HepG2 (cell line): Measurements from ENCODE around the gene GATAD2B. TPM values are rescaled to one million over a fixed set of nuclear protein-coding genes. Genes with fewer than 3 reads are reported as not detected.
A peak's percentile ranks its signal among the peaks of the same experiment; 100 is the strongest.

ENCODE experiments used
- CHD4 ChIP-seq: fragments of 200-600 bp; sonication (generic); IDR thresholded peaks from 2 replicates; pipeline ENCODE4 v1.7.0; 2017; ENCODE audit warnings: mild to moderate bottlenecking, low read length, borderline replicate concordance
- FOSL2 ChIP-seq: sonication (generic); formaldehyde crosslinking; IDR thresholded peaks from 2 replicates; pipeline ENCODE4 v1.4.0; 2020; ENCODE audit warnings: missing genetic modification reagents
- HDAC2 ChIP-seq: sonication (generic); formaldehyde crosslinking; IDR thresholded peaks from 2 replicates; pipeline ENCODE4 v1.4.0; 2020; ENCODE audit warnings: missing genetic modification reagents
- KMT2B ChIP-seq: IDR thresholded peaks from 2 replicates; pipeline ENCODE4 v1.6.1; 2016; ENCODE audit warnings: missing genetic modification reagents, missing compliant biosample characterization
- NONO ChIP-seq, 2 experiments: fragments of 450-650 bp in 1 of 2; sonication (generic) in 1 of 2; formaldehyde crosslinking in 1 of 2; IDR thresholded peaks in 1 of 2; conservative IDR thresholded peaks in 1 of 2; 2 replicates each; pipeline versions ENCODE4 v1.6.1 to v1.8.0; 2017 to 2022; ENCODE audit warnings: mild to moderate bottlenecking in 1 of 2, missing genetic modification reagents in 1 of 2, moderate library complexity in 1 of 2
- NR3C1 ChIP-seq: sonication (generic); formaldehyde crosslinking; IDR thresholded peaks from 2 replicates; pipeline ENCODE4 v1.4.0; 2020; ENCODE audit warnings: missing genetic modification reagents
- PRDM15 ChIP-seq: sonication (generic); formaldehyde crosslinking; IDR thresholded peaks from 2 replicates; pipeline ENCODE4 v1.4.0; 2020; ENCODE audit warnings: missing genetic modification reagents
- SNAPC4 ChIP-seq: sonication (generic); formaldehyde crosslinking; IDR thresholded peaks from 2 replicates; pipeline ENCODE4 v1.4.0; 2020; ENCODE audit warnings: mild to moderate bottlenecking, missing genetic modification reagents
- SRY ChIP-seq: sonication (generic); formaldehyde crosslinking; IDR thresholded peaks from 2 replicates; pipeline ENCODE4 v1.8.0; 2022; ENCODE audit warnings: mild to moderate bottlenecking, missing genetic modification reagents
- TIGD3 ChIP-seq: sonication (generic); formaldehyde crosslinking; IDR thresholded peaks from 2 replicates; pipeline ENCODE4 v1.5.1; 2020; ENCODE audit warnings: mild to moderate bottlenecking, missing genetic modification reagents, borderline replicate concordance
- TOPORS ChIP-seq: sonication (generic); formaldehyde crosslinking; IDR thresholded peaks from 2 replicates; pipeline ENCODE4 v1.8.0; 2023; ENCODE audit warnings: mild to moderate bottlenecking, missing genetic modification reagents
- TRIM22 ChIP-seq: fragments of 450-650 bp; IDR thresholded peaks from 2 replicates; pipeline ENCODE4 v1.6.1; 2017
- ZFX ChIP-seq: sonication (generic); formaldehyde crosslinking; IDR thresholded peaks from 2 replicates; pipeline ENCODE4 v1.4.0; 2020; ENCODE audit warnings: mild to moderate bottlenecking, low read depth, missing genetic modification reagents, moderate library complexity
- ZNF383 ChIP-seq: sonication (generic); formaldehyde crosslinking; IDR thresholded peaks from 2 replicates; pipeline ENCODE4 v1.4.0; 2020; ENCODE audit warnings: missing genetic modification reagents, mild to moderate bottlenecking, borderline replicate concordance
- ZNF567 ChIP-seq: sonication (generic); formaldehyde crosslinking; IDR thresholded peaks from 2 replicates; pipeline ENCODE4 v1.8.1; 2023; ENCODE audit warnings: mild to moderate bottlenecking, missing genetic modification reagents, borderline replicate concordance
- ZNF7 ChIP-seq: IDR thresholded peaks from 2 replicates; pipeline ENCODE4 v1.6.1; 2016; ENCODE audit warnings: missing biosample characterization, missing genetic modification reagents
- polyA plus RNA-seq, 8 experiments: library from polyadenylated mRNA; depleted of rRNA in 3 of 8; stranded (reverse) in 7 of 8; unstranded in 1 of 8; fragments of >200 nt; fragmentation: Illumina TruSeq in 4 of 8; extraction: Trizol in 4 of 8; gene quantifications; 2 replicates each; pipeline versions ENCODE4 v1.2.1 to v1.2.3, GENCODE V29; 2011 to 2016; ENCODE audit warnings: low read depth in 4 of 8, missing spikeins in 1 of 8, mixed read lengths in 1 of 8; ENCODE audit not compliant: insufficient read depth in 1 of 8
- total RNA-seq, 5 experiments: library from RNA; depleted of rRNA; stranded (reverse); fragments of >200 nt; fragmentation: Illumina TruSeq; extraction: Trizol; gene quantifications; 2 replicates each; pipeline ENCODE4 v1.2.3, GENCODE V29; 2016; ENCODE audit warnings: low read depth in 1 of 5

GATAD2B gene
- total and polyA plus RNA-seq, 2 of the 13 experiments (the other 11 are each of a cell fraction or from before 2014, with no cell fraction given), result 3.2 to 5.2 TPM

- TF ChIP-seq TIGD3 (CRISPR knock-in tag), result no peak
- no peak for TF ChIP-seq NONO (IDR thresholded peaks at IDR 0.05)
- TF ChIP-seq NONO (CRISPR knock-in tag; conservative IDR thresholded peaks at IDR 0.05), result 0 out of 2 replicates have a peak, but pooled peaks have one; percentile 52
- TF ChIP-seq ZFX (CRISPR knock-in tag), result peak; percentile 81
- peak; percentile 54; the same call in 1 of the 2 replicates for TF ChIP-seq HDAC2 (CRISPR knock-in tag)
- TF ChIP-seq TOPORS (CRISPR knock-in tag), result peak; percentile 79
- TF ChIP-seq FOSL2 (CRISPR knock-in tag), result peak; percentile 2; the same call in 1 of the 2 replicates
- 0 out of 2 replicates have a peak, but pooled peaks have one; percentile 51 for TF ChIP-seq KMT2B
- TF ChIP-seq NR3C1, result no peak
- TF ChIP-seq SRY (CRISPR knock-in tag), result peak; percentile 86
- no peak for TF ChIP-seq ZNF383 (CRISPR knock-in tag)
- no peak for TF ChIP-seq SNAPC4
- TF ChIP-seq ZNF7 (CRISPR knock-in tag), result no peak
- no peak for TF ChIP-seq CHD4
- no peak; the same call in 1 of the 2 replicates for TF ChIP-seq PRDM15 (CRISPR knock-in tag)
- no peak for TF ChIP-seq ZNF567 (CRISPR knock-in tag)
- TF ChIP-seq TRIM22, result no peak
Measured at GRCh38 chr1:153783233-153784190, 139.3 kb downstream of the GATAD2B start (continued).
